ENCODE measurements around the gene BCCIP. TPM values are rescaled to one million over a fixed set of nuclear protein-coding genes. Genes with fewer than 3 reads are reported as not detected.

Gene BCCIP
- total RNA-seq, 1 experiment from 2014 or later = 49.3 TPM

GRCh38 chr10:125816548-125816947 is 6.8 kb upstream of the BCCIP start:
- intact Hi-C loops (cut with micrococcal nuclease; ENCODE audit: unreplicated experiment) = no loop called here
- BruUV-seq (replicated peaks) = no TSS peak
- Mint-ChIP-seq H3K4me3 (ENCODE audit: low read depth, unreplicated experiment) (no peak overlapping the region), H3K9me3 (ENCODE audit: low read depth, unreplicated experiment) (no peaks in the 10 kb centered on the region), H3K36me3 (ENCODE audit: insufficient read depth, unreplicated experiment) (peaks cover under 1% of the 10 kb centered on the region), H3K4me1 (ENCODE audit: low read depth, unreplicated experiment) (no peaks in the 10 kb centered on the region), H3K27me3 (ENCODE audit: unreplicated experiment) (no peaks in the 10 kb centered on the region), H3K27ac (ENCODE audit: unreplicated experiment) (no peak overlapping the region)
- DNase-seq = no peak
- CTCF ChIA-PET = no interaction called here
- TF ChIP-seq CTCF (IDR thresholded peaks at IDR 0.05; ENCODE audit: unreplicated experiment) = no peak

- H3K4me1 Mint-ChIP-seq (ENCODE audit: low read depth, unreplicated experiment) = no peaks in the 10 kb centered on the region
- H3K9me3 Mint-ChIP-seq (ENCODE audit: low read depth, unreplicated experiment) = no peaks in the 10 kb centered on the region
- CTCF ChIA-PET = no interaction called here
- H3K36me3 Mint-ChIP-seq (ENCODE audit: insufficient read depth, unreplicated experiment) = peaks cover 5% of the 10 kb centered on the region
- DNase-seq = no peak
- no TSS peak for BruUV-seq (replicated peaks)
- intact Hi-C loops (cut with micrococcal nuclease; ENCODE audit: unreplicated experiment) = no loop called here
- no peak for TF ChIP-seq CTCF (IDR thresholded peaks at IDR 0.05; ENCODE audit: unreplicated experiment)
- no peaks in the 10 kb centered on the region for H3K27me3 Mint-ChIP-seq (ENCODE audit: unreplicated experiment)
- no peak overlapping the region for H3K27ac Mint-ChIP-seq (ENCODE audit: unreplicated experiment)
- H3K4me3 Mint-ChIP-seq (ENCODE audit: low read depth, unreplicated experiment) = no peak overlapping the region
Observed at GRCh38 chr10:125817337-125817946, 5.9 kb upstream of the BCCIP start.

- Mint-ChIP-seq H3K4me3 (ENCODE audit: low read depth, unreplicated experiment) (no peak overlapping the region), H3K27ac (ENCODE audit: unreplicated experiment) (no peak overlapping the region)
- intact Hi-C loops (cut with micrococcal nuclease; ENCODE audit: unreplicated experiment) = no loop called here
Observed at GRCh38 chr10:125820701-125821100, 2.6 kb upstream of the BCCIP start.

GRCh38 chr10:125823663-125824251 is 411 bp downstream of the BCCIP start:
- intact Hi-C loops (cut with micrococcal nuclease; ENCODE audit: unreplicated experiment) = no loop called here

More at GRCh38 chr10:125820701-125821100, 2.6 kb upstream of the BCCIP start:
- no peaks in the 10 kb centered on the region for H3K9me3 Mint-ChIP-seq (ENCODE audit: low read depth, unreplicated experiment)
- peaks cover 5% of the 10 kb centered on the region for H3K36me3 Mint-ChIP-seq (ENCODE audit: insufficient read depth, unreplicated experiment)
- no peak for TF ChIP-seq CTCF (IDR thresholded peaks at IDR 0.05; ENCODE audit: unreplicated experiment)
- H3K4me1 Mint-ChIP-seq (ENCODE audit: low read depth, unreplicated experiment) = peaks cover 1% of the 10 kb centered on the region
- no TSS peak for BruUV-seq (replicated peaks)
- CTCF ChIA-PET = no interaction called here
- DNase-seq = no peak
- no peaks in the 10 kb centered on the region for H3K27me3 Mint-ChIP-seq (ENCODE audit: unreplicated experiment)

More at GRCh38 chr10:125823663-125824251, 411 bp downstream of the BCCIP start:
- Mint-ChIP-seq H3K4me1 (ENCODE audit: low read depth, unreplicated experiment) (peaks cover 15% of the 10 kb centered on the region), H3K4me3 (ENCODE audit: low read depth, unreplicated experiment) (no peak overlapping the region), H3K36me3 (ENCODE audit: insufficient read depth, unreplicated experiment) (peaks cover 19% of the 10 kb centered on the region), H3K27ac (ENCODE audit: unreplicated experiment) (no peak overlapping the region), H3K27me3 (ENCODE audit: unreplicated experiment) (no peaks in the 10 kb centered on the region), H3K9me3 (ENCODE audit: low read depth, unreplicated experiment) (no peaks in the 10 kb centered on the region)
- DNase-seq = no peak
- CTCF ChIA-PET = no interaction called here
- TF ChIP-seq CTCF (IDR thresholded peaks at IDR 0.05; ENCODE audit: unreplicated experiment) = no peak
- BruUV-seq (replicated peaks) = TSS peak; percentile 70
